ENCODE data around the gene ATG101. TPM values are rescaled to one million over a fixed set of nuclear protein-coding genes. Genes with fewer than 3 reads are reported as not detected.

Gene ATG101
- polyA plus RNA-seq, 1 of the 3 experiments (the other 2 are of a cell fraction), result 160 TPM

DNA sequence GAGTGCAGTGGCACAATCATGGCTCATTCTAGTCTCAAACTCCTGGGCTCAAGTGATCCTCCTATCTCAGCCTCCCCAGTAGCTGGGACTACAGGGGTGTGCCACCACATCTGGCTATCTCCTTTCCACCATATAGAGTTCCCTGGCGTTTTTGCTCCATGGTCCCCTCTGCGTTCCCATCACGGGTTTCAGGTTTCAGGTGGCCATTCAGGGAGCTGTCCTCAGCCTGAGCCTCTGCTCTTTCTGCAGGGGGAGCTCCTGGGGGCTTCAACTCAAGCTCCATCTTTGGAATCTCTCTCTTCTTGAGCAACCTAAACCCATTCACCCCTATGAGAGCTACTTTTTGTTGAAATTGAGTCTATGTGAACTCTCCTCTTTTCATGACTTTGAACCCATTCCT, 21.3 kb downstream of the ATG101 start:
- Histone ChIP-seq H3K4me2 (no peak overlapping the region), H3K27ac (ENCODE audit: low read depth in 2 of 2, low read length in 1 of 2) (no peak overlapping the region), H3K9me2 (no peaks in the 10 kb centered on the region), H3K9me3 (no peaks in the 10 kb centered on the region), H3F3A (replicated peaks; ENCODE audit: insufficient read depth) (no peaks in the 10 kb centered on the region), H4K20me1 (ENCODE audit: insufficient read depth) (no peaks in the 10 kb centered on the region), H3K79me2 (ENCODE audit: insufficient read depth) (no peaks in the 10 kb centered on the region), H3K27me3 (ENCODE audit: insufficient read depth) (peaks cover 35% of the 10 kb centered on the region), H3K4me1 (ENCODE audit: control insufficient read depth in 1 of 2, insufficient read depth in 2 of 2, low read depth in 1 of 2, low read length in 1 of 2) (no peaks in the 10 kb centered on the region; a peak in 1 of 4 replicates), H3K36me3 (replicated peaks in 1 of 2; ENCODE audit: control insufficient read depth in 1 of 2, insufficient read depth in 2 of 2, low read length in 1 of 2) (no peaks in the 10 kb centered on the region), H2AFZ (ENCODE audit: low read depth) (no peak overlapping the region), H3K4me3 (ENCODE audit: low read depth in 2 of 2, low read length in 1 of 2) (no peak overlapping the region), H3K9ac (no peak overlapping the region)
- 25% methylated on average over 3 of the region's 3 CpGs for WGBS (ENCODE audit: low lambda C conversion rate)
- peak; percentile 6 for DNase-seq
- TF ChIP-seq NRF1 (IDR thresholded peaks at IDR 0.05; ENCODE audit: low read depth, low read length) (no peak), SIN3A (IDR thresholded peaks at IDR 0.05; ENCODE audit: borderline replicate concordance, low read depth, low read length) (no peak), EZH2phosphoT487 (IDR thresholded peaks at IDR 0.05; ENCODE audit: borderline replicate concordance, low read depth) (no peak), POLR2AphosphoS5 (IDR thresholded peaks at IDR 0.05; ENCODE audit: low read depth, low read length) (no peak), RAD21 (IDR thresholded peaks at IDR 0.05; ENCODE audit: low read length) (no peak), NFIC (IDR thresholded peaks at IDR 0.05; ENCODE audit: borderline replicate concordance) (no peak), EP300 (IDR thresholded peaks at IDR 0.05; ENCODE audit: borderline replicate concordance in 1 of 2, low read depth in 1 of 2, low read length in 1 of 2) (no peak), SMC3 (IDR thresholded peaks at IDR 0.05; ENCODE audit: low read depth, low read length) (no peak)
- TF ChIP-seq, protein P1, sequence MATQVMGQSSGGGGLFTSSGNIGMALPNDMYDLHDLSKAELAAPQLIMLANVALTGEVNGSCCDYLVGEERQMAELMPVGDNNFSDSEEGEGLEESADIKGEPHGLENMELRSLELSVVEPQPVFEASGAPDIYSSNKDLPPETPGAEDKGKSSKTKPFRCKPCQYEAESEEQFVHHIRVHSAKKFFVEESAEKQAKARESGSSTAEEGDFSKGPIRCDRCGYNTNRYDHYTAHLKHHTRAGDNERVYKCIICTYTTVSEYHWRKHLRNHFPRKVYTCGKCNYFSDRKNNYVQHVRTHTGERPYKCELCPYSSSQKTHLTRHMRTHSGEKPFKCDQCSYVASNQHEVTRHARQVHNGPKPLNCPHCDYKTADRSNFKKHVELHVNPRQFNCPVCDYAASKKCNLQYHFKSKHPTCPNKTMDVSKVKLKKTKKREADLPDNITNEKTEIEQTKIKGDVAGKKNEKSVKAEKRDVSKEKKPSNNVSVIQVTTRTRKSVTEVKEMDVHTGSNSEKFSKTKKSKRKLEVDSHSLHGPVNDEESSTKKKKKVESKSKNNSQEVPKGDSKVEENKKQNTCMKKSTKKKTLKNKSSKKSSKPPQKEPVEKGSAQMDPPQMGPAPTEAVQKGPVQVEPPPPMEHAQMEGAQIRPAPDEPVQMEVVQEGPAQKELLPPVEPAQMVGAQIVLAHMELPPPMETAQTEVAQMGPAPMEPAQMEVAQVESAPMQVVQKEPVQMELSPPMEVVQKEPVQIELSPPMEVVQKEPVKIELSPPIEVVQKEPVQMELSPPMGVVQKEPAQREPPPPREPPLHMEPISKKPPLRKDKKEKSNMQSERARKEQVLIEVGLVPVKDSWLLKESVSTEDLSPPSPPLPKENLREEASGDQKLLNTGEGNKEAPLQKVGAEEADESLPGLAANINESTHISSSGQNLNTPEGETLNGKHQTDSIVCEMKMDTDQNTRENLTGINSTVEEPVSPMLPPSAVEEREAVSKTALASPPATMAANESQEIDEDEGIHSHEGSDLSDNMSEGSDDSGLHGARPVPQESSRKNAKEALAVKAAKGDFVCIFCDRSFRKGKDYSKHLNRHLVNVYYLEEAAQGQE (IDR thresholded peaks at IDR 0.05; ENCODE audit: low read depth, low read length), result no peak
- TF ChIP-seq, protein P2, sequence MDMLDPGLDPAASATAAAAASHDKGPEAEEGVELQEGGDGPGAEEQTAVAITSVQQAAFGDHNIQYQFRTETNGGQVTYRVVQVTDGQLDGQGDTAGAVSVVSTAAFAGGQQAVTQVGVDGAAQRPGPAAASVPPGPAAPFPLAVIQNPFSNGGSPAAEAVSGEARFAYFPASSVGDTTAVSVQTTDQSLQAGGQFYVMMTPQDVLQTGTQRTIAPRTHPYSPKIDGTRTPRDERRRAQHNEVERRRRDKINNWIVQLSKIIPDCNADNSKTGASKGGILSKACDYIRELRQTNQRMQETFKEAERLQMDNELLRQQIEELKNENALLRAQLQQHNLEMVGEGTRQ (IDR thresholded peaks at IDR 0.05; ENCODE audit: borderline replicate concordance, low read depth, low read length), result no peak
- TF ChIP-seq, protein P3, sequence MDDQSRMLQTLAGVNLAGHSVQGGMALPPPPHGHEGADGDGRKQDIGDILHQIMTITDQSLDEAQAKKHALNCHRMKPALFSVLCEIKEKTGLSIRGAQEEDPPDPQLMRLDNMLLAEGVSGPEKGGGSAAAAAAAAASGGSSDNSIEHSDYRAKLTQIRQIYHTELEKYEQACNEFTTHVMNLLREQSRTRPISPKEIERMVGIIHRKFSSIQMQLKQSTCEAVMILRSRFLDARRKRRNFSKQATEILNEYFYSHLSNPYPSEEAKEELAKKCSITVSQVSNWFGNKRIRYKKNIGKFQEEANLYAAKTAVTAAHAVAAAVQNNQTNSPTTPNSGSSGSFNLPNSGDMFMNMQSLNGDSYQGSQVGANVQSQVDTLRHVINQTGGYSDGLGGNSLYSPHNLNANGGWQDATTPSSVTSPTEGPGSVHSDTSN (IDR thresholded peaks at IDR 0.05), result no peak
- CTCF ChIA-PET, result interaction anchor here (0.5 to 2.0 kb wide), 9 partner anchors 8 to 216 kb away, joined by 3 to 21 read pairs (median 4); partner anchors contain the start of gene ATG101
- POLR2A ChIA-PET, result interaction anchor here (0.7 kb wide), 1 partner anchor 58 kb away, joined by 3 read pairs; no protein-coding TSS in a partner anchor

All from SK-N-SH (cell line).